Measurements from ENCODE around the gene NFAT5. TPM values are rescaled to one million over a fixed set of nuclear protein-coding genes. Genes with fewer than 3 reads are reported as not detected.
A peak's percentile ranks its signal among the peaks of the same experiment; 100 is the strongest.

Gene NFAT5
- total and polyA plus RNA-seq, 9 of the 15 experiments (the other 6 are each of a cell fraction or from before 2014, with no cell fraction given): 0.78 to 20.5 (median 12.4) TPM

DNA sequence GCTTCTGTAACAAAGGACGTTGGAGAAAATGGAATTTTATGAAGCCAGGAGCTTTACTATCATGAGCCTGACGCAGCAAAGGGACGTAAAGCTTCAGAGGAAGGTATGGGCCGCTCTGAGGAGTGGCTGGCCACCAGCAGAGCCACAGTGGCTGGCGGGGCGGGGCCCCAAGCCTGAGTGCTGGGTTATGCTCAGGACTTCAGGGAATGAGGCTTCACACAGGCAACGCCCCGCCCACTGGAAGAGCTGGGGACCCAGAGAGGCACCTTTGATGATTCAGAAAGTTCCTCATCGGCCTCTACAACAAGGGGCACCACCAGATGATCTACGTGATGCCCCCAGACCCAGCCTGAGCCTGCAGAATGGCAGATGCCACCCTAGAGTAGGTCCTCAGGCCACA, 180.2 kb downstream of the NFAT5 start:
- no peak overlapping the region for H3K4me2 ChIP-seq (ENCODE audit: insufficient read depth, low read length)
- in situ Hi-C loops (cut with MboI): no loop called here
- H3K9me1 ChIP-seq (ENCODE audit: control insufficient read depth, insufficient read depth, low read length): no peaks in the 10 kb centered on the region
- no peaks in the 10 kb centered on the region; the same call in 1 of the 2 replicates for H4K20me1 ChIP-seq (replicated peaks; ENCODE audit: control insufficient read depth, insufficient read depth, low read length)
- 0 out of 5 replicates have a peak, but pooled peaks cover 0 to 3% of the 10 kb centered on the region in 2 experiments for H3K4me1 ChIP-seq (replicated peaks in 1 of 2; ENCODE audit: control insufficient read depth in 2 of 2, insufficient read depth in 2 of 2, low read length in 2 of 2)
- DNase-seq (ENCODE audit: extremely low read depth in 1 of 4, low spot score in 3 of 4) (no peak), ATAC-seq (no peak), FAIRE-seq (no peak)
- peaks cover 98% of the 10 kb centered on the region for H3K36me3 ChIP-seq (ENCODE audit: control insufficient read depth, insufficient read depth, low read length)
- H2AFZ ChIP-seq (ENCODE audit: low read depth, low read length): no peak overlapping the region
- BruUV-seq (replicated peaks): no TSS peak
- POLR2A ChIA-PET: interaction anchor here (1.4 to 3.7 kb wide), 2 partner anchors 8 to 20 kb away, joined by 9 to 19 read pairs; partner anchors contain the start of genes NOB1 and NQO1
- peak; percentile 34; the same call in 1 of the 2 replicates for TF ChIP-seq POLR2G (IDR thresholded peaks at IDR 0.05; ENCODE audit: low read depth, low read length)
- TF ChIP-seq, protein P1, sequence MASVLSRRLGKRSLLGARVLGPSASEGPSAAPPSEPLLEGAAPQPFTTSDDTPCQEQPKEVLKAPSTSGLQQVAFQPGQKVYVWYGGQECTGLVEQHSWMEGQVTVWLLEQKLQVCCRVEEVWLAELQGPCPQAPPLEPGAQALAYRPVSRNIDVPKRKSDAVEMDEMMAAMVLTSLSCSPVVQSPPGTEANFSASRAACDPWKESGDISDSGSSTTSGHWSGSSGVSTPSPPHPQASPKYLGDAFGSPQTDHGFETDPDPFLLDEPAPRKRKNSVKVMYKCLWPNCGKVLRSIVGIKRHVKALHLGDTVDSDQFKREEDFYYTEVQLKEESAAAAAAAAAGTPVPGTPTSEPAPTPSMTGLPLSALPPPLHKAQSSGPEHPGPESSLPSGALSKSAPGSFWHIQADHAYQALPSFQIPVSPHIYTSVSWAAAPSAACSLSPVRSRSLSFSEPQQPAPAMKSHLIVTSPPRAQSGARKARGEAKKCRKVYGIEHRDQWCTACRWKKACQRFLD (CRISPR knock-in tag; IDR thresholded peaks at IDR 0.05): no peak
- peak; percentile 54 for TF ChIP-seq RBFOX2 (IDR thresholded peaks at IDR 0.05; ENCODE audit: low read depth, low read length)
- H3K27me3 ChIP-seq (ENCODE audit: control insufficient read depth in 2 of 2, insufficient read depth in 2 of 2, low read length in 2 of 2): no peaks in the 10 kb centered on the region
- intact Hi-C loops (cut with micrococcal nuclease): no loop called here
- no peak overlapping the region for H3K4me3 ChIP-seq
- no peaks in the 10 kb centered on the region for H3K9me3 ChIP-seq (replicated peaks; ENCODE audit: control insufficient read depth, insufficient read depth, low read depth, low read length)
- H3K9ac ChIP-seq (ENCODE audit: insufficient read depth in 1 of 2, low read depth in 2 of 2, low read length in 2 of 2): no peak overlapping the region
- no peak overlapping the region for H3K27ac ChIP-seq (ENCODE audit: extremely low read depth, low read depth, low read length)
- peaks cover 30% of the 10 kb centered on the region for H3K79me2 ChIP-seq (ENCODE audit: control insufficient read depth, insufficient read depth, low read length)
- 88% methylated on average over 10 of the region's 10 CpGs for WGBS (ENCODE audit: insufficient coverage, low coverage, missing lambda C conversion rate)
- CTCF ChIA-PET (ENCODE audit: low intra/inter-chr PET ratio): no interaction called here

DNA sequence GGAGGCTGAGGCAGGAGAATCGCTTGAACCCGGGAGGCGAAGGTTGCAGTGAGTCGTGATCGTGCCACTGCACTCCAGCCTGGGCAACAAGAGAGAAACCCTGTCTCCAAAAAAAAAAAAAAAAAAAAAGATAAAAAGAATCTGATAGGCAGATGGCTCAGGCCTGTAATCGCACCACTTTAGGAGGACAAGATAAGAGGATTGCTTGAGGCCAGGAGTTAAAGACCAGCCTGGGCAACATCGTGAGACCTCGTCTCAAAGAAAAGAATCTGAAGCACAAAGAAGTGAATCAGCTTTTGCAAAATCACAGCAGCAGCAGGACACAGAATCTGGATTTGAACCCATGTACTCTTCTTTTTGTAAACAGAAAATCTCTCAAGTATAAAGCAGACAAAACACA, 181.3 kb downstream of the NFAT5 start:
- no peaks in the 10 kb centered on the region; the same call in 1 of the 2 replicates for H4K20me1 ChIP-seq (replicated peaks; ENCODE audit: control insufficient read depth, insufficient read depth, low read length)
- no peak for ATAC-seq
- no peak for DNase-seq (ENCODE audit: extremely low read depth in 1 of 4, low spot score in 3 of 4)
- ChIA-PET POLR2A (interaction anchor here (1.2 to 3.7 kb wide), 3 partner anchors 11 to 21 kb away, joined by 3 to 19 read pairs (median 6); partner anchors contain the start of gene NQO1), CTCF (ENCODE audit: low intra/inter-chr PET ratio) (no interaction called here)
- no peak overlapping the region for H3K27ac ChIP-seq (ENCODE audit: extremely low read depth, low read depth, low read length)
- no peaks in the 10 kb centered on the region for H3K27me3 ChIP-seq (ENCODE audit: control insufficient read depth in 2 of 2, insufficient read depth in 2 of 2, low read length in 2 of 2)
- no TSS peak for BruUV-seq (replicated peaks)
- no peak overlapping the region for H3K9ac ChIP-seq (ENCODE audit: insufficient read depth in 1 of 2, low read depth in 2 of 2, low read length in 2 of 2)
- H3K4me3 ChIP-seq: no peak overlapping the region
- peaks cover 41% of the 10 kb centered on the region for H3K79me2 ChIP-seq (ENCODE audit: control insufficient read depth, insufficient read depth, low read length)
- no peaks in the 10 kb centered on the region for H3K9me3 ChIP-seq (replicated peaks; ENCODE audit: control insufficient read depth, insufficient read depth, low read depth, low read length)
- intact Hi-C loops (cut with micrococcal nuclease) (no loop called here), in situ Hi-C loops (cut with MboI) (no loop called here)
- H3K36me3 ChIP-seq (ENCODE audit: control insufficient read depth, insufficient read depth, low read length): peaks cover 98% of the 10 kb centered on the region
- H3K4me1 ChIP-seq (replicated peaks in 1 of 2; ENCODE audit: control insufficient read depth in 2 of 2, insufficient read depth in 2 of 2, low read length in 2 of 2): 0 out of 5 replicates have a peak, but pooled peaks cover 0 to 3% of the 10 kb centered on the region in 2 experiments
- no peak overlapping the region for H3K4me2 ChIP-seq (ENCODE audit: insufficient read depth, low read length)
- 53% methylated on average over 3 of the region's 8 CpGs for WGBS (ENCODE audit: insufficient coverage, low coverage, missing lambda C conversion rate)
- FAIRE-seq: no peak
- no peaks in the 10 kb centered on the region for H3K9me1 ChIP-seq (ENCODE audit: control insufficient read depth, insufficient read depth, low read length)
- H2AFZ ChIP-seq (ENCODE audit: low read depth, low read length): no peak overlapping the region
- TF ChIP-seq ZNF165 (CRISPR knock-in tag; IDR thresholded peaks at IDR 0.05; ENCODE audit: borderline replicate concordance) (no peak), NFXL1 (CRISPR knock-in tag; IDR thresholded peaks at IDR 0.05) (no peak), KLF16 (IDR thresholded peaks at IDR 0.05) (no peak), ZNF431 (CRISPR knock-in tag; IDR thresholded peaks at IDR 0.05) (no peak), TFAM (CRISPR knock-in tag; conservative IDR thresholded peaks at IDR 0.05) (no peak), MTF1 (CRISPR knock-in tag; IDR thresholded peaks at IDR 0.05; ENCODE audit: borderline replicate concordance) (no peak), ZNF436 (CRISPR knock-in tag; IDR thresholded peaks at IDR 0.05) (no peak), TBP (optimal IDR thresholded peaks at IDR 0.05; ENCODE audit: low read depth, low read length) (no peak), KAT2B (IDR thresholded peaks at IDR 0.05; ENCODE audit: low read depth, low read length) (no peak), HDGF (IDR thresholded peaks at IDR 0.05) (no peak)
- TF ChIP-seq, protein P2, sequence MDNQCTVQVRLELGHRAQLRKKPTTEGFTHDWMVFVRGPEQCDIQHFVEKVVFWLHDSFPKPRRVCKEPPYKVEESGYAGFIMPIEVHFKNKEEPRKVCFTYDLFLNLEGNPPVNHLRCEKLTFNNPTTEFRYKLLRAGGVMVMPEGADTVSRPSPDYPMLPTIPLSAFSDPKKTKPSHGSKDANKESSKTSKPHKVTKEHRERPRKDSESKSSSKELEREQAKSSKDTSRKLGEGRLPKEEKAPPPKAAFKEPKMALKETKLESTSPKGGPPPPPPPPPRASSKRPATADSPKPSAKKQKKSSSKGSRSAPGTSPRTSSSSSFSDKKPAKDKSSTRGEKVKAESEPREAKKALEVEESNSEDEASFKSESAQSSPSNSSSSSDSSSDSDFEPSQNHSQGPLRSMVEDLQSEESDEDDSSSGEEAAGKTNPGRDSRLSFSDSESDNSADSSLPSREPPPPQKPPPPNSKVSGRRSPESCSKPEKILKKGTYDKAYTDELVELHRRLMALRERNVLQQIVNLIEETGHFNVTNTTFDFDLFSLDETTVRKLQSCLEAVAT (IDR thresholded peaks at IDR 0.05): no peak

Measured in K562 (cell line).